ENCODE data around the gene PCNX3. TPM values are rescaled to one million over a fixed set of nuclear protein-coding genes. Genes with fewer than 3 reads are reported as not detected.
"Not testable (repeated sequence)": the region's sequence is repeated elsewhere in the genome, so short reads cannot be mapped to it uniquely, and the experiment has no call there.

Gene PCNX3
- polyA plus RNA-seq, 4 donors: 24.5 to 38.7 (median 26.3) TPM

DNA sequence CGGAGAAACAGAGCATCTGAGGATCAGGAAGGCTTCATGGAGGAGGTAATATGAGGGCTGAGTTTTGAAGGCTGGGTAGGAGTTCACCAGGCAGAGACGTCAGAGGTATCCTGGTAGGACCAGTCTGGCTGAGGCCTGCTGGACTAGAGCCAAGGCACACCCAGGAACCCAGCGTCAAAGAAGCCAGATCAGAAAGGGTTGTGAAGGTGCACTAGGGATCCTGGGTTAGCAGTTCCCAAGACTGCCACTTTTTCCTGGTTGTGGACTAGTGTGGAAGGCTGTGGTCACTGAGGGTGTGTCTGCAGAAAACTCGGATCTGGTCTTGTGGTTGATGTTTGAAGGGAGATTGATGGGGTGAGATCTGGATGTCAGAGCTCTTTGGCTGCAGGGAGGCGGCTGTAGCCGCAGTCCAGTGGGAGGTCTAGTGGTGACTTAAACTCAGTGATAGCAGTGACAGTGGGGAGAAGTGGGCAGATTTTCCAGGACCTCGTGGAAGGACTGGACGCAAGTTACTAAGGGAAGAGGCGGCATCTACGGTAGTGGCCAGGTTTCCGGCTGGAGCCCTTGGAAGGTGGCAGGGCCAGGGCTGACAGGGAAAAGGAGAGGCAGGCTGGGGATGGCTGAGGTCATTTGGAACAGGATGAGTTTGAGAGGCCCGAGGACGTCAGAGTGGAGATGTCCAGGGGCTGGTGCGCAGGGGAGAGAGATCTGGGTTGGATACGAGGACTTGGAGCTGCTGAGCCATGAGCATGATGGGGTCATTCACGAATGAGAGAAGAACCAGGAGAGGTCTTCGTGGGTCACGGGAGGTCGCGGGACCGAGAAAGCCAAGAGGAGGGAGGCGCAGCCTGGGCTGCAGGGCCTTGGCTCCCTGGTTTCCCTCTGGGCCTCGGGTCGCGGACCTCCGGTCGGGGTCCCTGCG, 36.3 kb downstream of the PCNX3 start:
- DNase-seq (ENCODE audit: low read depth in 4 of 4, low spot score in 3 of 4): peak in 1 of 4 donors; percentile 23

DNA sequence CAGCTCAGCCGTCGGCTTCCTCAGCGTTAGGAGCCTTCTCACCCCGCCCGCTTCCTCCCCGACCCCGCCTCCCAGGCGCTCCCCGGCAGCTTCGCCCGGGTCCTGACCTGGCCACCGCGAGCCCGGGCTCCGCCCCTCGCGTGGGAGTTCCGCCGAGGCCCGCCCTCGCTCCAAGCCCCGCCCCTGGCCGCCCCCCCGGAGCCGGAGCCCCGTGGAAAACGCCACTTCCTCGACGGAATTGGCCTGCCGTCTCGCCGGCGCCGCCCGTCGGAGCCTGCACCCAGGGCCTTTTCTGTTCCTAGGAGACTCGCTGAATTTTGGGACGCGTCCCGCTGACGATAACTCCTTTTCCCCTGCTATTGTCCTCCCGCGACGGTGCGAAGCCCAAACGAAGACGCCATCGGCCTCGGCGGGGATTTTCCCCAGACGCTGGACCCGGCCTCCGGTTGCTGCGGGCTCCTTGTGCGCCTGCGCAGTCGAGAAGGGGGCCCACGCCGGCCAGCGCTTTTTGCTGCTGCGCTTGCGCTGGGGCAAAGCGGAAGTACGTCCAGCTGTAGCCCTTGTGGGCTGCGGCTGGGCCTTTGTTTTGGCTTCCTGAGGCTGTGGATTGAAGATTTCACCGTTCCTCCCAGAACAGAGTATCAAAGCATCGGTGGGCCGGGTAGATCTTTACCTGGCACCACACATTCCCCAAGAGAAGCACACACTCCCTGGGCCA, 37.1 kb downstream of the PCNX3 start:
- peak; percentile 85 to 94 (median 86) for DNase-seq (ENCODE audit: low read depth in 4 of 4, low spot score in 3 of 4)

DNA sequence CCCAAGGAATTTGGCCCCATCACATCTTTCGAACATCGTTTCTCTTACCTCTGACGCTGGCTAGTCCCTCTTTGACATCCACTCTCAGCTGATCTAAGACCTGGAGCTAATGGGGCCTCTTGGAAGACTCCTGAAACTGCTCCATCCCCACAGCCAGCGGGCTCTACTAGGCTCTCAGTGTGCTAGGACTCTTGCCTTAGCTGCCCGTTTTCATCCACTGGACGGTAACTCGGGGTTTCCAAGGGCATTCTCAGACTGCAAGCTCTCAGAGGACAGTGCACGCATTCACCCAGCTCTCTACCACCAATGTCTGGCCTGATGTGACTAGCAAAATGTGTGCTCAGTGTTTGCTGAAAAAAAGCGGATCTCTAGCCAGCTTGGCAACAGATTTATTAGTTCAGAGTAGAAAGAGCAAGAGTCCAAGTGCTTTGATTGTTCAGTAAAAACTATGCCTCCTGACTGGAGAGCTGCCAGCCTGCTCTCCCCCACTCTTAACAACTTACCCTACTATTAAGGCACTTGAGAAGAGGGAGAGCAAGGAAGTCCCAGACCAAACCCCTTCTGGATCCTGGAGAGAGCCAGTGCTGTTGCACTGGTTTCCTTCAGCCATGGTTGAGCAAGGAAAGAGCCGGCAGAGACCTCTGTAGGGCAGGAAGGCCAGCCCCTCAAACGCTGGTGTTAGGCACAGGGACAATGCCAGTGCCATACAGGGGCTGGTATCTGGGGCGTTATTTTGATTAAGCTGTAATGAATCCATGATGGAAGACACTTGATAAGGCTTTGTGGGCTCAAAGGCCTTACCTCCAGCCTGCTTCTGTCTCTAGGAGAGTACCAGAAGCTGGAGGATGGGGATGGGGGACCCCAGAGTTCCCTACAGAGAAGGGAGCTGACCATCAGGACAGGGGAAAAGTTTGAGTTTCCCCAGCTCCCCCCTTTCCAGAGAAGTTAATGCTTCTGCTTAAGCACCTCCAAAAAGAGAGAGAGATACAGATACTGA, 38.0 kb downstream of the PCNX3 start:
- no peak for DNase-seq (ENCODE audit: low read depth in 4 of 4, low spot score in 3 of 4)

DNA sequence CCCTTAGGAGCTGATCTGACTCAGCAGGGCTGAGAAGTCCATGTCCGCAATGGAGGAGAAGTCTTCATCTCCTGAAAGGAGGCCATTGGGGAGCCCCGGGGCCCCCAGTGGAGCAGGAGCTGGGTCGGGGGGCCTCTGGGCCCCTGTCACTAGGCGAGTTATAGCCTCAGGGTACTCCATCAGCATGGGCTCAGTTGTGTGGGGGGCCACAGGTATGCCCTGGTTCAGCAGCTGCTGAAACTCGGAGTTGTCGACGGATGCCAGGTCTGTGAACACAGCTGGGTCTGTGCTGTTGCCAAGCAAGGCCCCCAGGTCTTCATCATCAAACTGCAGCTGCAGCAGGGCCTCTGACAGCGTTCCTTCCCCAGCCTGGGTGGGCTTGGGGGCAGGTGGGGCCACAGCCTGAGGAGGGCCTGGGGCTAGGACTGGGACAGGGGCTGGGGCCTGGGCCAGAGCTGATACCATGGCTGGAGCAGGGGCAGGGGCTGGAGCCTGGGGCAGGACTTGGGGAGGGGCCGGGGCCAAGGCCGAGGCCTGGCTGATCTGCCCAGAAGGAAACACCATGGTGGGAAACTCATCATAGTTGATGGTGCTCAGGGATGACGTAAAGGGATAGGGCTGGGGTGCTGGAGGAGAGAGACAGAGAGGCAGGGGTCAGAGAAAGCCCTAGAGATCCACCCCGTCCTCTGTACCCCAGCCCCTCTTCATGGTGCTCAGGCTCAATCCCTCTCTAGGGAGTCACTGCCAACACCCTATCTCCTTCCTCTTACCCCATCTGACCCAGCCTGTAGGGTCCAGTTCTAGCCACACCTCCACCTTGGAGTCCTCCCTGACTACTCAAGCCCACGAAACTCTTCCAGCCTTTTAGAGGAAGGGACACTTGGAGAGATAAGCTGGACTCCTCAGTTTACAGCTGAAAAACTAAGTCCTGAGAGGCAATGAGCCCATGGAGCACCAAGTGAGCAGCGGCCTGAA, 39.1 kb downstream of the PCNX3 start:
- no peak for DNase-seq (ENCODE audit: low read depth in 4 of 4, low spot score in 3 of 4)

DNA sequence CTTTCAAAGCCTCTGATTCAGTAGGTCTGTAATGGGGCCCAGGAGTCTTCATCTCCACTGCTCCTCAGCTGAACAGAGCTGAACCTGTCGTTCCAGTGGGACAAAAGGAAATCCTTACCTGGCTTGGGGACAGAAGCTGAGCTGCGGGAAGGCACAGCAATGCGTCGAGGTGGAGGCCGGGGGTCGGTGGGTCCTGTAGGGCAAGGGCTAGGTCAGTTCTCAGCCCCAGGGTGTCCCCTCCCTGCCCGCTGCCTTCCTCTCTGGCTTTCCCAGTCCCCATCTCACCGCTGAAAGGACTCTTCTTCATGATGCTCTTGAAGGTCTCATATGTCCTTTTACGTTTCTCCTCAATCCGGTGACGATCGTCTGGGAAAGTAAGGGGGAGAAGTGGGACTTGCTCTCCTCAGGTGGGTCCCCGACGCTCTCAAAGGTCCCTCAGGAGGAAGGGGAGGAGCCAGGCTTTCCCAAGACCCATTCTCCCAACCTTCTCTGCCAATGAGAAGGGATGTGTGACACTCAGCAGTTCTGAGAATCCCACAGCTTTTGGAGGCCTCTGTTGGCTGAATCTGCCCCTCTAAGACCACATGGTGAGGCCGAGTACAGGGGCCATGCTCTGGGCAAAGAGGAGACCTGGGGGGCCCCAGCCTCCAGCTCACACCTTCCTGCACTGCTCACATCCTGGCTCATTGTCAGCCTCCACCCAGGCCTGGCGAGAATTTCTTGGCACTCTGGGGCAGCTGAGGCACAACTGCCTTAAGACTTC, 40.2 kb downstream of the PCNX3 start:
- DNase-seq (ENCODE audit: low read depth in 4 of 4, low spot score in 3 of 4): no peak

DNA sequence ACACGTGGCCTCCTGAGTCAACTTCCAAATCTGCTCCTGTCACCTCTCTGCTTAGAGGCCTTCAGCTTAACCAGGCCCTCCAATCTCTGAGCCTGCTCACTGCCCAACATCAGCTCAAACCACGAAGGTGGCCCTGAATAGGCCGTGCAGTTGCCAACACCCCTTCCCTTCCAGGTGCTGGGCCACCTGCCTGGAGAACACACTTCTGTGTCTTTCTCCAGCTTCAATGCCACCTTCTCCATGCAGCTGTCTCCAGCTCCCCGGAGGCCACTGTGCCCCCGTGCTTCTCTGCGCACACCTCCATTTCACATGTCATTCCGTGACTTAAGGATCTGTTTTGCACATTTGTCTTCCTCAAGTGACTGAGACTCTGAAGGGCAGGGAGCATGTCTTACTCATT, 41.9 kb downstream of the PCNX3 start:
- no peak for DNase-seq (ENCODE audit: low read depth in 4 of 4, low spot score in 3 of 4)

DNA sequence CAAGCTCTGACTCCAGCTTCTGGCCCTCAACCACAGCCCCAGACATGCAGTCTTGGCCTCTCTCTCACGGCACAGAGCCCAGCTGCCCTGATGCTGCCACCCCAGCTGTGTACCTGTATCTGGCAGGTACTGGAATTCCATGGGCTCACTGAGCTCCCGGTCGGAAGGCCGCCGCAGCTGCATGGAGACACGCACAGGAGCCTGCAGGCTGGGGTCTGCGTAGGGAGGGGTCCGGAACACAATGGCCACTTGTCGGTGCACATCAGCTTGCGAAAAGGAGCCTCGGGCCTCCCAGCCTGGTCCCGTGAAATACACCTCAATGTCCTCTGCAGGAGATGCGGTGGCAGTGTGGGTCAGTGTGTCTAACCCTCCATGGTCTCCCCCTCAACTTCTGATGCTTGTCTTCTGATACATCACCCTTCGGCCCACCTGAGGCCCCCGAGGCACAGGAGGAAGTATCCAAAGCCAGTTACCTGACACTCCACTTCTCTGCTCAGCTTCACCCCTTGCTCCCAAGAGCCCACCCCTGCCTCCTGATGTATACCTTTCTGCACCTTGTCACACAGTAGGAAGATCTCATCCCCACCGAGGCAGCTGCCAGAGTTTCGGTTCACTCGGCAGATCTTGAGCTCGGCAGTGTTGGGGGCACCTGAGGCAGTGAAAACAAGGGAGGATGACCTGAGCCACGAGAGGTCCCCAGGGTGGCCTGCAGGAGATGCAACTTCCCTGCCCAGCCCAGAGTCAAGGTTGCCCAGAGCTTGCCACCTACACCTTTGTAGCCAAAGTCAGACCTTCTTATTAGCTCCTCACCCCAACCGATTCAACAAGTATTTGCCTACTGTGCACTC, 42.8 kb downstream of the PCNX3 start:
- no peak for DNase-seq (ENCODE audit: low read depth in 4 of 4, low spot score in 3 of 4)

DNA sequence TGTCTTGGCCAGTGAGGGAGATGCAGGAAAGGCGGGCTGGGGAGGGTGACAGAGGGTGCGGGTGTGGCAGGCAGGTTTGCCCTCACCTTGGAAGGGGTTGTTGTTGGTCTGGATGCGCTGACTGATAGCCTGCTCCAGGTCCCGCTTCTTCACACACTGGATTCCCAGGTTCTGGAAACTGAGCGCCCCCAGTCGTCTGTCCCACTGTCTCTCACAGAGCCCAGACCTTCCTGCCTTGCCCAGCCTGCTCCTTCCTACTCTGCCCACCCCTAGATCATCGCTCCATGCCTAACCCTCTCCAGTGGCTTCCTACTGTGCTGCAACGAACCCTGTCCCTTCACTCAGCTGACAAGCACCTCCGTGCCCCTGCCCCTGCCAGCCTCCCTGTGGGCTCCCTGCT, 44.5 kb downstream of the PCNX3 start:
- no peak for DNase-seq (ENCODE audit: low read depth in 4 of 4, low spot score in 3 of 4)

DNA sequence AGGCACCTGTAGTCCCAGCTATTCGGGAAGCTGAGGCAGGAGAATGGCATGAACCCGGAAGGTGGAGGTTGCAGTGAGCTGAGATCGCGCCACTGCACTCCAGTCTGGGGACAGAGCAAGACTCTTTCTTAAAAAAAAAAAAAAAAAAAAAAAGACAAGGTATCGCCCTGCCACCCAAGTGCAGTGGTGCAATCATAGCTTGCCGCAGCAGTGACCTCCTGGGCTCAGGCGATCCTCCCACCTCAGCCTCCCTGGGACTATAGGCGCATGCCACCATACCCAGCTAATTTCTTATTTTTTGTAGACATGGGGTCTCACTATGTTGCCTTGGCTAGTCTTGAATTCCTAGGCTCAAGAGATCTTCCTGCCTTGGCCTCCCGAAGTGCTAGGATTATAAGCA, 45.3 kb downstream of the PCNX3 start:
- not testable (repeated sequence) for DNase-seq (ENCODE audit: low read depth in 4 of 4, low spot score in 3 of 4)

DNA sequence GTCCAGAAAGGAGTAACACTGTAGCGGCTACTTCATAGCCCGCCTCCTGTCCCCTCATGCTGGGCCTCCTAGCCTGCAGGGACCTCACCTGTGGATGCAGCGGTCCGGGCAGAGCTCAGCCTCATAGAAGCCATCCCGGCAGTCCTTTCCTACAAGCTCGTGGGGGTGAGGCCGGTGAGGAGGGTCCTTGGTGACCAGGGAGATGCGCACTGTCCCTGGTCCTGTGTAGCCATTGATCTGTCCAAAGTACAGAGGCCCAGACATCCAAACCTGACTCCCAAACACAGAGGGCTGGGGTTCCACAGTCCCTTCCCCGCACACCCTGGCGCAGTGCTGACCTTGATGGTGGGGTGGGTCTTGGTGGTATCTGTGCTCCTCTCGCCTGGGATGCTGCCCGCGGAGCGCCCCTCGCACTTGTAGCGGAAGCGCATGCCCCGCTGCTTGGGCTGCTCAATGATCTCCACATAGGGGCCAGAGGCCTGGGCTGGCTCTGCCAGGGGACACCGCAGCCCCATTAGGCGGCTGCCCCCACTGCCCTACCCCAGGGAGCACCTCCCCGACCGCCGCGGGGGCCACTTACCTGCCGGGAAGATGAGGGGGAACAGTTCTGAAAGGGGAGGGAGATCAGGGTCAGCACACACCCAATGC, 46.1 kb downstream of the PCNX3 start:
- no peak for DNase-seq (ENCODE audit: low read depth in 4 of 4, low spot score in 3 of 4)

DNA sequence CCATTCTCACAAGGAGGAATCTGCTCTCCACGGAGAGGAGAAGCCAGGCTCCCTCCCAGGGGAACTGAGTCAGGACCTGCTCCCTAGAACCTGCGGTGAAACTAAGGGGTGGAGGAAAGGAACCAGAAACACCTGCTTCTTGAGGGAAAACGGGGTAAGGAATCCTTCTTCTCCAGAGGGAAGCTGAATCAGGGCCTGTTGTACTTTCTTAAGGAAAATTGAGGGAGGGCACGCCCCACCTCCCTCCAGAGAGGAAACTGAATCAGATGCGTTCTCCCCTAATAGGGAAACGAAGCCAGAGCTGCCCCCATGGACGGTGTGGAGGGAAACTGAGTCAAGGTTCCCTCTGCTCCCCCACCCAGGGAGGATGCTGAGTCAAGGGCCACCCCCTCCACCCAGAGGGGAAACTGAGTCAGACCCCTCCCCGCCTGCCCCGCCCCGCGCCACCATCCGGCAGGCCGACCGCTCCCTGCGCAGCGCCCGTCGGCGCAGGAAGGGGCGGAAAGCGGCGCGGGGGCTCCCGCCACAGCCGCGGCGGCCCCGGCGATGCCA, 46.7 kb downstream of the PCNX3 start:
- DNase-seq (ENCODE audit: low read depth in 4 of 4, low spot score in 3 of 4): no peak

DNA sequence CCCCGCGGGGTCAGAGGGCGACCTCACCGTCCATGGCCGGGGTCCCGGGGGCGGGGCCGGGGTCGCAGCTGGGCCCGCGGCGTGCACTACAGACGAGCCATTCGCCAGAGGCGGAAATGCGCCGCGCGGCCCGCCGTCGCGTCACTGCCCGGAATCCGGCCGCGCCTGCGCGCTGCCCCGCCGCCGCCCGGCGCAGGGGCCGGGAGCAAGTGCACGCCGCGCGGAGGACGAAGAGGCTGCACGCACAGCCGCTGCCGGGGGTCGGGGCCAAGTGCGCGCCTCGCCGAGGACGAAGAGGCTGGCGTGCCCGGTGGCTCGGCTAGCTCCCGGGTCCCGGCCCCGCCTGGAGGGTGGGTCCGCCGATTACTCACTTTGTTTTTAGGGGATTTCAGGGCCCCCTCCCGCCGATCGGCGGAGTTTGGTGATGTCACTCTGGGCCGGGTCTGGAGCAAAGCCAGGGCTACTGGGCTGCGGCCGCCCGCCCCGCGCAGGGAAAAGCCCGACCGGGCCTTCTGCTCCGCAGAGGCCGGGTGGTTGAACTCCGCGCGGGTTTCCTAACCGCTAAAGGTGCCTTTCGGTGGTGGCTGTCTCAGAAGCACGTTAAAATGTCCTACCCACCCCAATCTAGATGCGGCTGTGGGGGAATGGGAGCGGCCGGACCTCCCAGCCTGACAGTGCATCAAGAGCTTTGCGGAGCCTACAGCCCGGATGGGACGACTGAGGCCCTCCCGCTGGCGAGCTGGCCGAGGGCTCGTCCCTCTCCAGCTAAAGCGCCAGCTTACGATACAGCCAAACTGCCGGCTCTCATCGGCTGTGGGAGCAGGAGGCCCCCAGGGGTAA, 47.4 kb downstream of the PCNX3 start, which contains the start of gene RELA:
TSS of gene RELA (minus strand) at position 118 of the 840 bp plus-strand sequence. CDS start at position 34, 84 bp downstream.
- peak; percentile 83 to 84 (median 84) for DNase-seq (ENCODE audit: low read depth in 4 of 4, low spot score in 3 of 4)

DNA sequence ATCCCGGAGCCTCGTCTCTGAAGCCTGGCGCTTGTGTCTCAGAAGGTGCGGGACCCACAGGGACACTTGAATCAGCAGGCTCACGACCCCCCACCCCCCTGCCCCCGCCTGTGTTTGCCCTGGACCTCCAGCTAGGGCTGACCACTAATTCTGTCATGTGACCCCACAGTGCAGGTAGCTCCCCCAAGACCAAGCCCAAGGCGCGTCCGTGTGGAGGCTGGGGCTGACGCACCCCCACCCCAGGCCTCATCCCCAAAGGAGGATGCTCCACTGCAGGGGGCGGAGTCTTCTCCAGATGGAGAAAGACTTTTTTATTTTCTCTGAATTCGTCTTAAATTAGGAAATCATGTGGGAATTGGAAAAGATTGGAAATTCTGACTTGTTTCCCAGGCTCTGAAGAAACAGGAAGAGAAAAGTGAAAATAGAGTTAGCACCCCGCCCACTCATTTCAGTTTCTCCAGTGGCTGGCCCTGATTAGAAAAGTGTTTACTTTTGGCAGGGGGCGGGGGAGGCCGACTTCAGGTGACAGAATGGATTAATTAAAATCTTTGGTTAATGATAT, 48.1 kb downstream of the PCNX3 start:
- DNase-seq (ENCODE audit: low read depth in 4 of 4, low spot score in 3 of 4): peak in 2 of 4 donors; percentile 39 to 43

DNA sequence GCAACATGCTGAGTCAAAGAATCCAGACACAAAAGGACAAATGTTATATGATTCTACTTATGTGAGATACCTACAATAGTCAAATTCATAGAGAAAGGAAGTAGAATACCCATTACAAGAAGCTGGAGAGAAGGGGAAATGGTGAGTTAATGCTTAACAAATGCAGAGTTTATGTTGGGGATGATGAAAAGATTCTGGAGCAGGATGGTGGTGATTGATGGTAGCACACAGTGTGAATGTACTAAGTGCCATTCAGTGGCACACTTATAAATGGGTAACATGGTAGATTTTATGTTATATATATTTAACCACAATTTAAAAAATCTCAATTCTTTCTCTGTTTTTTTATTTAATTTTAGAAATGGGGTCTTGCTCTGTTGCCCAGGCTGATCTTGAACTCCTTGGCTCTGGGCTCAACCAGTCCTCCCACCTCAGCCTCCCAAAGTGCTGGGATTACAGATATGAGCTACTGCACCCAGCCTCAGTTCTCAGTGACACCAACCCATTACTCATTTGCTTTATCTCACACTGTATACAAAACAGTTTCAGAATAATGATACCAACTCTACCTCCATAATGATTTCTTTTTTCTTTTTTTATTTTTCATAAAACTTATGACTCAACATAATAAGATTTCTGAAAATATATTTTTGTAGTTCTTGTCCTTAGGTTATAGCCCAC, 56.7 kb downstream of the PCNX3 start:
- no peak for DNase-seq (ENCODE audit: low read depth in 4 of 4, low spot score in 3 of 4)

DNA sequence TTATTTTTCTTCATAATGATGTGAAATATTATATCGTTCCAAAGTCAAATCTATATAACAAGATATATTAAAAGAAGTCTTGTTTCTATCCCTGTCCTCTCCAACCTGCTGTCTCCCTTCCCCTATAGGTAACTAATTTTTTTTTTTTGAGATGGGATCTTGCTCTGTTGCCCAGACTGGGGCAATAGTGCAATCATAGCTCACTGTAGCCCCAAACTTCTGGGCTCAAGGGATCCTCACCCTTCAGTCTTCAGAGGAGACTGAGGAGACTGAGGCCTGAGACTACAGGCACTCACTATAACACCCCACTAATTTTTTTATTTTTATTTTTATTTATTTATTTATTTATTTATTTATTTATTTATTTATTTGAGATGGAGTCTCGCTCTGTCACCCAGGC, 57.4 kb downstream of the PCNX3 start:
- no peak for DNase-seq (ENCODE audit: low read depth in 4 of 4, low spot score in 3 of 4)

Measured in right renal pelvis (tissue), 4 donors.